B cell (primary cell): ENCODE results near the gene TLR4. TPM values are rescaled to one million over a fixed set of nuclear protein-coding genes. Genes with fewer than 3 reads are reported as not detected.

Experiments used
- ATAC-seq: fragments of 200-7000 bp; cut with Tn5 transposase; one replicate; pipeline ENCODE4 v1.10.0; 2021; ENCODE audit warnings: low read depth, mild to moderate bottlenecking, moderate number of reproducible peaks, moderate library complexity
- CTCF ChIA-PET: fragments of 350-600 bp; sonication (Branson Sonifier 250); formaldehyde crosslinking; loops from one replicate; lab custom pipeline; 2021; ENCODE audit warnings: antibody characterized with exemption, inconsistent platforms; lab: Charles Lee
- POLR2A ChIA-PET: fragments of 350-600 bp; sonication (Branson Sonifier 250); formaldehyde crosslinking; loops from one replicate; lab custom pipeline; 2021; ENCODE audit warnings: antibody characterized with exemption; lab: Charles Lee
- DNase-seq: peaks from one replicate; pipeline ENCODE4 v3.0.0; 2013
- H2AFZ ChIP-seq: 2 replicates; pipeline ENCODE4 v1.6.1; 2012; ENCODE audit warnings: mild to moderate bottlenecking, low read depth, low read length; ENCODE audit not compliant: insufficient read depth, poor library complexity, severe bottlenecking
- H3K27ac ChIP-seq, 2 donors: 1 replicate in 1 of 2; 2 replicates in 1 of 2; pipeline ENCODE4 v1.5.1; 2012 to 2013; ENCODE audit warnings: low read length in 2 of 2, mild to moderate bottlenecking in 2 of 2, moderate library complexity in 1 of 2
- H3K27me3 ChIP-seq, 4 experiments: fragments of 200-600 bp in 1 of 4; sonication (generic) in 1 of 4; replicated peaks in 1 of 4; 1 replicate in 2 of 4; 2 replicates in 2 of 4; pipeline versions ENCODE4 v1.6.1 to v1.7.0; 2013 to 2016; ENCODE audit warnings: low read length in 3 of 4, mild to moderate bottlenecking in 2 of 4, mixed read lengths in 1 of 4, moderate library complexity in 1 of 4; ENCODE audit not compliant: insufficient read depth in 4 of 4, control insufficient read depth in 3 of 4; ENCODE audit errors: control extremely low read depth in 1 of 4
- H3K36me3 ChIP-seq, 2 experiments: replicated peaks in 1 of 2; 1 replicate in 1 of 2; 2 replicates in 1 of 2; pipeline versions ENCODE4 v1.6.1 to v1.7.1; 2013; ENCODE audit warnings: low read length in 1 of 2; ENCODE audit not compliant: insufficient read depth in 2 of 2, control insufficient read depth in 1 of 2; ENCODE audit errors: control extremely low read depth in 1 of 2, extremely low read depth in 1 of 2
- H3K4me1 ChIP-seq, 2 donors: fragments of 200-600 bp in 1 of 2; sonication (generic) in 1 of 2; 1 replicate in 1 of 2; 2 replicates in 1 of 2; pipeline versions ENCODE4 v1.5.1 to v1.6.1; 2013 to 2017; ENCODE audit warnings: low read length in 2 of 2; ENCODE audit not compliant: control insufficient read depth in 2 of 2, insufficient read depth in 2 of 2
- H3K4me2 ChIP-seq: replicated peaks from 2 replicates; pipeline ENCODE3; 2012; ENCODE audit warnings: mild to moderate bottlenecking, low read depth, low read length; ENCODE audit not compliant: poor library complexity, severe bottlenecking
- H3K4me3 ChIP-seq, 5 experiments: fragments of 200-600 bp in 1 of 5; sonication (generic) in 1 of 5; 1 replicate in 3 of 5; 2 replicates in 2 of 5; pipeline versions ENCODE4 v1.5.1 to v1.7.0; 2011 to 2016; ENCODE audit warnings: low read length in 4 of 5, mild to moderate bottlenecking in 4 of 5, low read depth in 2 of 5, control low read depth in 1 of 5, moderate library complexity in 1 of 5; ENCODE audit not compliant: insufficient read depth in 1 of 5; ENCODE audit errors: control extremely low read depth in 1 of 5, extremely low read depth in 1 of 5
- H3K79me2 ChIP-seq: fragments of 200-600 bp; sonication (generic); one replicate; pipeline ENCODE4 v1.6.0; 2016; ENCODE audit warnings: low read length; ENCODE audit not compliant: control insufficient read depth, insufficient read depth
- H3K9ac ChIP-seq: fragments of 200-600 bp; sonication (generic); 2 replicates; pipeline ENCODE4 v1.6.1; 2017; ENCODE audit warnings: mild to moderate bottlenecking, low read length, moderate library complexity
- H3K9me3 ChIP-seq, 3 donors: one replicate each; pipeline versions ENCODE4 v1.6.1 to v1.7.1; 2013; ENCODE audit warnings: low read length in 2 of 3; ENCODE audit not compliant: control insufficient read depth in 2 of 3, insufficient read depth in 1 of 3; ENCODE audit errors: control extremely low read depth in 1 of 3
- H4K20me1 ChIP-seq: 2 replicates; pipeline ENCODE4 v1.6.0; 2012; ENCODE audit warnings: mild to moderate bottlenecking, low read length; ENCODE audit not compliant: insufficient read depth, control insufficient read depth, poor library complexity, severe bottlenecking
- H3K27ac Mint-ChIP-seq: one replicate; pipeline ENCODE4 v1.8.0; 2021; ENCODE audit warnings: mixed read lengths
- H3K27me3 Mint-ChIP-seq: one replicate; pipeline ENCODE4 v1.8.0; 2021; ENCODE audit warnings: mixed read lengths
- H3K4me1 Mint-ChIP-seq: one replicate; pipeline ENCODE4 v1.8.0; 2021; ENCODE audit warnings: mixed read lengths
- H3K4me3 Mint-ChIP-seq: one replicate; pipeline ENCODE4 v1.8.0; 2021; ENCODE audit warnings: mixed read lengths
- H3K9me3 Mint-ChIP-seq: one replicate; pipeline ENCODE4 v1.8.0; 2022; ENCODE audit warnings: mixed read lengths; ENCODE audit not compliant: insufficient read depth
- CTCF ChIP-seq: fragments of 200-600 bp; IDR thresholded peaks from one replicate; pipeline ENCODE4 v1.8.0; 2022; ENCODE audit warnings: antibody characterized with exemption, mild to moderate bottlenecking
- EZH2 ChIP-seq: IDR thresholded peaks from 2 replicates; pipeline ENCODE4 v1.6.1; 2012; ENCODE audit warnings: borderline replicate concordance, low read depth, mild to moderate bottlenecking, moderate library complexity, low read length; ENCODE audit not compliant: insufficient read depth, poor library complexity, severe bottlenecking
- WGBS: methylation state at CpG from one replicate; pipeline ENCODE4 v1.1.5; 2013; ENCODE audit warnings: missing lambda C conversion rate; ENCODE audit not compliant: insufficient coverage; 5-methylcytosine and 5-hydroxymethylcytosine counted together
- intact Hi-C: fragments of 100-400 bp; cut with micrococcal nuclease; formaldehyde crosslinking; loops from one replicate; pipeline ENCODE4 v1.10.0; 2022
- polyA plus RNA-seq: library from polyadenylated mRNA; depleted of rRNA; stranded (reverse); fragments of >200 nt; gene quantifications from 2 replicates; pipeline ENCODE4 v1.2.3, GENCODE V29; 2012
- total RNA-seq, 2 donors: library from RNA; stranded (reverse); fragments of 120-200 nt in 1 of 2; gene quantifications; 1 replicate in 1 of 2; 2 replicates in 1 of 2; pipeline versions ENCODE4 v1.2.3 to v1.2.4, GENCODE V29; 2013 to 2022

Gene TLR4
- total and polyA plus RNA-seq, 2 donors (not counting 1 experiment from before 2014, with no cell fraction given), result 0.51 to 3.7 TPM

GRCh38 chr9:117745598-117745997 is 41.4 kb downstream of the TLR4 start:
- Histone ChIP-seq H3K27me3 (peaks cover 0 to 42% (median 26%) of the 10 kb centered on the region in 4 experiments), H3K36me3 (no peaks in the 10 kb centered on the region), H3K4me1 (peaks cover 14 to 15% of the 10 kb centered on the region in 2 donors), H4K20me1 (no peaks in the 10 kb centered on the region), H3K27ac (no peak overlapping the region), H3K4me2 (no peak overlapping the region), H3K4me3 (no peak overlapping the region), H3K9me3 (peaks cover 0 to 7% (median 2%) of the 10 kb centered on the region in 3 donors), H3K9ac (no peak overlapping the region), H2AFZ (no peak overlapping the region), H3K79me2 (no peaks in the 10 kb centered on the region)
- DNase-seq, result no peak
- Mint-ChIP-seq H3K27me3 (peaks cover 65% of the 10 kb centered on the region), H3K9me3 (no peaks in the 10 kb centered on the region), H3K27ac (no peak overlapping the region), H3K4me1 (peaks cover 14% of the 10 kb centered on the region), H3K4me3 (peak overlapping the region; percentile 32)
- WGBS, result 87% methylated on average over 3 of the region's 8 CpGs
- POLR2A ChIA-PET, result interaction anchor here (0.5 kb wide), 1 partner anchor 10 kb away, joined by 4 read pairs; no protein-coding TSS in a partner anchor
- CTCF ChIA-PET, result no interaction called here
- TF ChIP-seq CTCF (no peak), EZH2 (no peak)
- no peak for ATAC-seq
- intact Hi-C loops, result no loop called here

GRCh38 chr9:117746263-117746662 is 42.1 kb downstream of the TLR4 start:
- peaks cover 0 to 42% (median 24%) of the 10 kb centered on the region in 4 experiments for H3K27me3 ChIP-seq
- CTCF ChIA-PET, result no interaction called here
- no peak for ATAC-seq
- H3K9me3 Mint-ChIP-seq, result no peaks in the 10 kb centered on the region
- H3K4me2 ChIP-seq, result no peak overlapping the region
- DNase-seq, result no peak
- no peak for TF ChIP-seq CTCF
- no peak for TF ChIP-seq EZH2
- no peak overlapping the region for H3K27ac ChIP-seq
- POLR2A ChIA-PET, result no interaction called here
- no peaks in the 10 kb centered on the region for H3K36me3 ChIP-seq
- H3K27me3 Mint-ChIP-seq, result peaks cover 65% of the 10 kb centered on the region
- no peak overlapping the region for H3K4me3 ChIP-seq
- peaks cover 0 to 7% (median 2%) of the 10 kb centered on the region in 3 donors for H3K9me3 ChIP-seq
- H3K4me1 ChIP-seq, result peaks cover 14 to 15% of the 10 kb centered on the region in 2 donors
- no peak overlapping the region for H2AFZ ChIP-seq
- H3K79me2 ChIP-seq, result no peaks in the 10 kb centered on the region
- H3K27ac Mint-ChIP-seq, result no peak overlapping the region
- intact Hi-C loops, result no loop called here
- H3K9ac ChIP-seq, result no peak overlapping the region
- H4K20me1 ChIP-seq, result no peaks in the 10 kb centered on the region
- H3K4me1 Mint-ChIP-seq, result peaks cover 14% of the 10 kb centered on the region
- 100% methylated on average over 2 of the region's 4 CpGs for WGBS
- H3K4me3 Mint-ChIP-seq, result no peak overlapping the region
